Astrocyte (in vitro differentiated cells and primary cell): ENCODE results near the gene MPC2.

Experiments used
- CTCF ChIP-seq: IDR thresholded peaks from 2 replicates; pipeline ENCODE4 v1.5.1; 2011; ENCODE audit warnings: low read depth, mild to moderate bottlenecking, inconsistent platforms, low read length, moderate library complexity; ENCODE audit not compliant: insufficient read depth
- EZH2 ChIP-seq: IDR thresholded peaks from 2 replicates; pipeline ENCODE4 v1.6.1; 2012; ENCODE audit warnings: mild to moderate bottlenecking, low read length, inconsistent platforms; ENCODE audit not compliant: insufficient read depth

GRCh38 chr1:167934426-167935215 is 2.3 kb downstream of the MPC2 start:
- no peak for TF ChIP-seq CTCF
- TF ChIP-seq EZH2: no peak
